ENCODE measurements around the gene AMY2B.
A peak's percentile ranks its signal among the peaks of the same experiment; 100 is the strongest.
"Not testable (repeated sequence)": the region's sequence is repeated elsewhere in the genome, so short reads cannot be mapped to it uniquely, and the experiment has no call there.

Gene AMY2B

GRCh38 chr1:103571289-103571688 is at the start of gene AMY2B:
AMY2B (plus strand) TSS chr1:103571589; CDS start chr1:103571603, 14 bp downstream.
- not testable (repeated sequence) for DNase-seq (ENCODE audit: low read depth in 2 of 2)

- no peak for DNase-seq (ENCODE audit: low read depth in 2 of 2)
Observed at GRCh38 chr1:103523346-103523745, 48.0 kb upstream of the AMY2B start.

GRCh38 chr1:103525114-103525606 is 46.2 kb upstream of the AMY2B start:
- DNase-seq (ENCODE audit: low read depth in 2 of 2) = no peak

GRCh38 chr1:103525607-103526507 is 45.5 kb upstream of the AMY2B start, which contains the start of gene RNPC3:
RNPC3 (plus strand) TSS chr1:103525699; CDS start chr1:103526071, 372 bp downstream.
- DNase-seq (ENCODE audit: low read depth in 2 of 2) = peak; percentile 61 to 66

GRCh38 chr1:103527331-103527730 is 44.1 kb upstream of the AMY2B start:
- no peak for DNase-seq (ENCODE audit: low read depth in 2 of 2)

- DNase-seq (ENCODE audit: low read depth in 2 of 2) = peak; percentile 47 to 53
Observed at GRCh38 chr1:103529746-103530145, 41.6 kb upstream of the AMY2B start.

- DNase-seq (ENCODE audit: low read depth in 2 of 2) = no peak
Observed at GRCh38 chr1:103538226-103538625, 33.2 kb upstream of the AMY2B start.

GRCh38 chr1:103541431-103541830 is 30.0 kb upstream of the AMY2B start:
- no peak for DNase-seq (ENCODE audit: low read depth in 2 of 2)

- DNase-seq (ENCODE audit: low read depth in 2 of 2) = no peak
Observed at GRCh38 chr1:103546496-103546895, 24.9 kb upstream of the AMY2B start.

GRCh38 chr1:103547840-103548239 is 23.5 kb upstream of the AMY2B start:
- DNase-seq (ENCODE audit: low read depth in 2 of 2) = no peak

- no peak for DNase-seq (ENCODE audit: low read depth in 2 of 2)
Observed at GRCh38 chr1:103560427-103560826, 11.0 kb upstream of the AMY2B start.

- not testable (repeated sequence) for DNase-seq (ENCODE audit: low read depth in 2 of 2)
Observed at GRCh38 chr1:103561124-103561523, 10.3 kb upstream of the AMY2B start.

- DNase-seq (ENCODE audit: low read depth in 2 of 2) = no peak
Observed at GRCh38 chr1:103561643-103562395, 9.6 kb upstream of the AMY2B start.

- no peak for DNase-seq (ENCODE audit: low read depth in 2 of 2)
Observed at GRCh38 chr1:103563056-103563455, 8.3 kb upstream of the AMY2B start.

GRCh38 chr1:103569493-103569892 is 1.9 kb upstream of the AMY2B start:
- no peak for DNase-seq (ENCODE audit: low read depth in 2 of 2)

- DNase-seq (ENCODE audit: low read depth in 2 of 2) = no peak
Observed at GRCh38 chr1:103576065-103576464, 4.7 kb downstream of the AMY2B start.

GRCh38 chr1:103576784-103577183 is 5.4 kb downstream of the AMY2B start:
- DNase-seq (ENCODE audit: low read depth in 2 of 2) = not testable (repeated sequence)

GRCh38 chr1:103582464-103582863 is 11.1 kb downstream of the AMY2B start:
- no peak for DNase-seq (ENCODE audit: low read depth in 2 of 2)

- DNase-seq (ENCODE audit: low read depth in 2 of 2) = no peak
Observed at GRCh38 chr1:103583887-103584286, 12.5 kb downstream of the AMY2B start.

- DNase-seq (ENCODE audit: low read depth in 2 of 2) = no peak
Observed at GRCh38 chr1:103584537-103584936, 13.1 kb downstream of the AMY2B start.

GRCh38 chr1:103602740-103603139 is 31.4 kb downstream of the AMY2B start:
- DNase-seq (ENCODE audit: low read depth in 2 of 2) = not testable (repeated sequence)

GRCh38 chr1:103616362-103616761 is 45.0 kb downstream of the AMY2B start:
- no peak for DNase-seq (ENCODE audit: low read depth in 2 of 2)
